ENCODE measurements around the gene FRK. TPM values are rescaled to one million over a fixed set of nuclear protein-coding genes. Genes with fewer than 3 reads are reported as not detected.

FRK gene
- total and polyA plus RNA-seq, 7 donors, result 0.10 to 4.2 (median 1.4) TPM

DNA sequence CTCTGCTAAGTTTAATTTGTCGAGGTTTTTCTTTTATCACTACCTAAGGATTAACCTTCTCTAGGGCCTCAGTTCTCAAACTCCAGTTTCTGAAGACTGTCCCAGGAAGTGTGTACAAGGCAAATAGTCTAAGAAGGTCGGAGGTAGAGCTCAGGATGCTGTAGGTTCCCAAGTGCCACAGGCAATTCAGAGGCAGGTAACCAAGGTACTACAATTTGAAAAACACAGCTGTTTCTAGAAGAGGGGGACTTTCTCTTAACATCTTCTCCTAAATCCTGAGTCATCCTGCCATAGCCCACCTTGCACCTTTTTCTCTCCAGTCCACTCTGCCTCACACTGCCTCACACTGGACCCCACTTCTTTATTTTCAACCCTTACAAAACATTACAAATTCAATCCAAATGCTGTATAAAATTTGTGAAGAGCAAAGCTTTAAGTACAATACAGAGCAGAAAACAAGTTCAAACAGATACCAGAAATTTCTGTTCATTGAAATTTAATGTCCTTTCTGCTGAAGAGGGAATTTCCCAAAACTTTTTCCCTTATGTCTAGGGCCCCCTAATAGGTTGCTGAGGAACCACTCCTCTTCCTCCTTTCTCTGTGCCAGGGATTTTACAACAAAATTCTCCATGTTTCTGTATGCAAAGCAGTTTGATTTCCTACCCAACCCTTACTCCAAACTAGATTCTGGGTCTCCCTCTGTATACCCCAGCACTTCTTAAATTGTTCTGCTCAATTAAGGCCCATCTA lies 43.0 kb downstream of the FRK start:
- 35 to 59% (median 40%) methylated on average over 2 of the region's 2 CpGs for WGBS, 3 donors
- Histone ChIP-seq H3K27me3 (ENCODE audit: insufficient read depth in 3 of 3, low read length in 2 of 3) (no peaks in the 10 kb centered on the region), H3K4me1 (no peaks in the 10 kb centered on the region), H3K36me3 (ENCODE audit: insufficient read depth in 1 of 2, low read depth in 1 of 2) (no peaks in the 10 kb centered on the region), H3K9me3 (no peaks in the 10 kb centered on the region), H3K27ac (no peak overlapping the region), H3K4me3 (no peak overlapping the region)
- ATAC-seq, result no peak
- DNase-seq, result no peak
- TF ChIP-seq, protein P1, sequence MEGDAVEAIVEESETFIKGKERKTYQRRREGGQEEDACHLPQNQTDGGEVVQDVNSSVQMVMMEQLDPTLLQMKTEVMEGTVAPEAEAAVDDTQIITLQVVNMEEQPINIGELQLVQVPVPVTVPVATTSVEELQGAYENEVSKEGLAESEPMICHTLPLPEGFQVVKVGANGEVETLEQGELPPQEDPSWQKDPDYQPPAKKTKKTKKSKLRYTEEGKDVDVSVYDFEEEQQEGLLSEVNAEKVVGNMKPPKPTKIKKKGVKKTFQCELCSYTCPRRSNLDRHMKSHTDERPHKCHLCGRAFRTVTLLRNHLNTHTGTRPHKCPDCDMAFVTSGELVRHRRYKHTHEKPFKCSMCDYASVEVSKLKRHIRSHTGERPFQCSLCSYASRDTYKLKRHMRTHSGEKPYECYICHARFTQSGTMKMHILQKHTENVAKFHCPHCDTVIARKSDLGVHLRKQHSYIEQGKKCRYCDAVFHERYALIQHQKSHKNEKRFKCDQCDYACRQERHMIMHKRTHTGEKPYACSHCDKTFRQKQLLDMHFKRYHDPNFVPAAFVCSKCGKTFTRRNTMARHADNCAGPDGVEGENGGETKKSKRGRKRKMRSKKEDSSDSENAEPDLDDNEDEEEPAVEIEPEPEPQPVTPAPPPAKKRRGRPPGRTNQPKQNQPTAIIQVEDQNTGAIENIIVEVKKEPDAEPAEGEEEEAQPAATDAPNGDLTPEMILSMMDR (IDR thresholded peaks at IDR 0.05), result no peak
- intact Hi-C loops (cut with DNase I), result no loop called here

GRCh38 chr6:116016846-116017545 lies 43.7 kb downstream of the FRK start:
- Histone ChIP-seq H3K9me3 (no peaks in the 10 kb centered on the region), H3K27ac (no peak overlapping the region), H3K36me3 (ENCODE audit: insufficient read depth in 1 of 2, low read depth in 1 of 2) (no peaks in the 10 kb centered on the region), H3K4me3 (no peak overlapping the region), H3K4me1 (no peaks in the 10 kb centered on the region), H3K27me3 (ENCODE audit: insufficient read depth in 3 of 3, low read length in 2 of 3) (no peaks in the 10 kb centered on the region)
- ATAC-seq, result peak in 1 of 4 donors; percentile 56
- DNase-seq, result no peak
- TF ChIP-seq, protein P1 (IDR thresholded peaks at IDR 0.05), result no peak
- intact Hi-C loops (cut with DNase I), result no loop called here
- WGBS, 3 donors, result 18 to 30% (median 19%) methylated on average over 4 of the region's 4 CpGs

GRCh38 chr6:116015983-116016382 lies 44.7 kb downstream of the FRK start:
- H3K4me1 ChIP-seq, result no peaks in the 10 kb centered on the region
- ATAC-seq (no peak), DNase-seq (no peak)
- no peaks in the 10 kb centered on the region for H3K27me3 ChIP-seq (ENCODE audit: insufficient read depth in 3 of 3, low read length in 2 of 3)
- intact Hi-C loops (cut with DNase I), result no loop called here
- TF ChIP-seq, protein P1 (IDR thresholded peaks at IDR 0.05), result no peak
- no peaks in the 10 kb centered on the region for H3K9me3 ChIP-seq
- no peaks in the 10 kb centered on the region for H3K36me3 ChIP-seq (ENCODE audit: insufficient read depth in 1 of 2, low read depth in 1 of 2)
- H3K4me3 ChIP-seq, result no peak overlapping the region
- H3K27ac ChIP-seq, result no peak overlapping the region

- Histone ChIP-seq H3K27me3 (ENCODE audit: insufficient read depth in 3 of 3, low read length in 2 of 3) (no peaks in the 10 kb centered on the region), H3K27ac (no peak overlapping the region), H3K9me3 (no peaks in the 10 kb centered on the region), H3K36me3 (ENCODE audit: insufficient read depth in 1 of 2, low read depth in 1 of 2) (no peaks in the 10 kb centered on the region), H3K4me1 (no peaks in the 10 kb centered on the region), H3K4me3 (no peak overlapping the region)
- TF ChIP-seq, protein P1 (IDR thresholded peaks at IDR 0.05), result no peak
- intact Hi-C loops (cut with DNase I), result no loop called here
- no peak for DNase-seq
- ATAC-seq, result no peak
Observed at GRCh38 chr6:116015561-116015960, 45.1 kb downstream of the FRK start.

Measured in psoas muscle (tissue), 8 donors.